K562 (cell line): ENCODE results near the gene CNN3. TPM values are rescaled to one million over a fixed set of nuclear protein-coding genes. Genes with fewer than 3 reads are reported as not detected.

ENCODE experiments used
- ATAC-seq: fragments of 200-7000 bp; cut with Tn5 transposase; 3 replicates; pipeline ENCODE4 v1.9.1; 2020; ENCODE audit warnings: moderate library complexity
- BruUV-seq: library from RNA; stranded (reverse); fragments of 400-500 nt; replicated peaks from 2 replicates; lab custom pipeline; 2021; lab: Mats Ljungman, UMichigan
- CTCF ChIA-PET: fragments of 300-600 bp; formaldehyde crosslinking; extraction: SDS; loops from one replicate; lab custom pipeline; 2021; ENCODE audit warnings: low intra/inter-chr PET ratio; lab: Yijun Ruan, JAX
- POLR2A ChIA-PET: fragments of 300-600, 350-650 bp; sonication (Branson Sonifier 250); formaldehyde crosslinking; extraction: SDS; loops from one replicate; lab custom pipeline; 2021; ENCODE audit warnings: antibody characterized with exemption, inconsistent platforms; lab: Yijun Ruan, JAX
- DNase-seq, 4 experiments: peaks; one replicate each; pipeline versions ENCODE4 v3.0.0 to v3.0.0-alpha.2; 2011 to 2018; ENCODE audit warnings: low spot score in 3 of 4, mixed read lengths in 3 of 4; ENCODE audit errors: extremely low read depth in 1 of 4
- FAIRE-seq: peaks from 2 replicates; lab custom pipeline; 2011; peaks lifted over from hg19 to GRCh38; lab: Jason Lieb, UNC
- H2AFZ ChIP-seq: 2 replicates; pipeline ENCODE4 v1.6.0; 2011; ENCODE audit warnings: low read depth, low read length, control low read depth, inconsistent platforms
- H3K27ac ChIP-seq: fragments of 200-600 bp; 3 replicates; pipeline ENCODE4 v1.8.0; 2011; ENCODE audit warnings: low read depth, mild to moderate bottlenecking, control low read depth, inconsistent platforms, low read length, moderate library complexity, mixed read lengths; ENCODE audit errors: extremely low read depth
- H3K27me3 ChIP-seq, 2 experiments: fragments of 300-600 bp in 1 of 2; 2 replicates in 1 of 2; 3 replicates in 1 of 2; pipeline versions ENCODE4 v1.6.0 to v1.8.0; 2011; ENCODE audit warnings: inconsistent platforms in 2 of 2, low read length in 2 of 2, mild to moderate bottlenecking in 1 of 2, mixed read lengths in 1 of 2, moderate library complexity in 1 of 2; ENCODE audit not compliant: control insufficient read depth in 2 of 2, insufficient read depth in 2 of 2
- H3K36me3 ChIP-seq: fragments of 300-600 bp; 3 replicates; pipeline ENCODE4 v1.8.0; 2011; ENCODE audit warnings: mild to moderate bottlenecking, low read length, inconsistent platforms; ENCODE audit not compliant: control insufficient read depth, insufficient read depth
- H3K4me1 ChIP-seq, 2 experiments: fragments of 200-600 bp in 1 of 2; replicated peaks in 1 of 2; 2 replicates in 1 of 2; 3 replicates in 1 of 2; pipeline versions ENCODE4 v1.5.1 to v1.8.0; 2011; ENCODE audit warnings: inconsistent platforms in 2 of 2, low read length in 2 of 2, mild to moderate bottlenecking in 1 of 2, mixed read lengths in 1 of 2, moderate library complexity in 1 of 2; ENCODE audit not compliant: control insufficient read depth in 2 of 2, insufficient read depth in 2 of 2
- H3K4me2 ChIP-seq: 2 replicates; pipeline ENCODE4 v1.6.1; 2011; ENCODE audit warnings: low read length, control low read depth, inconsistent platforms, mixed read lengths; ENCODE audit not compliant: insufficient read depth
- H3K4me3 ChIP-seq: fragments of 200-600 bp; sonication (generic), shearing (Covaris generic); 2 replicates; pipeline ENCODE4 v1.5.1; 2016; ENCODE audit warnings: control low read depth, inconsistent platforms
- H3K79me2 ChIP-seq: fragments of 200-600 bp; 3 replicates; pipeline ENCODE4 v1.8.0; 2011; ENCODE audit warnings: low read length, inconsistent platforms; ENCODE audit not compliant: control insufficient read depth, insufficient read depth
- H3K9ac ChIP-seq, 2 experiments: 2 replicates each; pipeline versions ENCODE4 v1.6.0 to v1.6.1; 2011; ENCODE audit warnings: low read depth in 2 of 2, low read length in 2 of 2, control low read depth in 1 of 2, inconsistent platforms in 1 of 2, mild to moderate bottlenecking in 1 of 2, mixed read lengths in 1 of 2; ENCODE audit not compliant: insufficient read depth in 1 of 2
- H3K9me1 ChIP-seq: one replicate; pipeline ENCODE4 v1.6.0; 2011; ENCODE audit warnings: inconsistent platforms, mild to moderate bottlenecking, low read length, moderate library complexity; ENCODE audit not compliant: control insufficient read depth, insufficient read depth
- H3K9me3 ChIP-seq: replicated peaks from 2 replicates; pipeline ENCODE4 v1.5.1; 2011; ENCODE audit warnings: low read depth, low read length, inconsistent platforms; ENCODE audit not compliant: control insufficient read depth, insufficient read depth
- H4K20me1 ChIP-seq: replicated peaks from 2 replicates; pipeline ENCODE4 v1.6.1; 2011; ENCODE audit warnings: low read length, inconsistent platforms, mixed read lengths; ENCODE audit not compliant: control insufficient read depth, insufficient read depth
- C11orf30 ChIP-seq: fragments of 450-650 bp; IDR thresholded peaks from 2 replicates; pipeline ENCODE4 v1.6.1; 2016; ENCODE audit warnings: low read depth, mild to moderate bottlenecking
- DACH1 ChIP-seq: fragments of 450-650 bp; IDR thresholded peaks from 2 replicates; pipeline ENCODE4 v1.6.1; 2018; ENCODE audit not compliant: partially characterized antibody
- GABPA ChIP-seq: fragments of 200-800 bp; sonication (Bioruptor generic); conservative IDR thresholded peaks from 2 replicates; pipeline ENCODE4 v1.6.1; 2016; ENCODE audit warnings: low read depth, missing genetic modification characterization, missing compliant biosample characterization
- TCF7L2 ChIP-seq: fragments of 150-350 bp; IDR thresholded peaks from 2 replicates; pipeline ENCODE4 v1.6.1; 2016; ENCODE audit warnings: low read depth, mild to moderate bottlenecking, low read length, moderate library complexity
- ZNF507 ChIP-seq: conservative IDR thresholded peaks from 2 replicates; pipeline ENCODE4 v1.6.1; 2017; ENCODE audit warnings: missing genetic modification characterization, missing compliant biosample characterization
- WGBS: fragments of 100-300 bp; shearing (Covaris generic); methylation state at CpG from one replicate; pipeline ENCODE4 v1.1.6; 2016; ENCODE audit warnings: low coverage, mixed read lengths; ENCODE audit not compliant: insufficient coverage; ENCODE audit errors: missing lambda C conversion rate; 5-methylcytosine and 5-hydroxymethylcytosine counted together
- in situ Hi-C: fragments of 300-500 bp; cut with MboI; formaldehyde crosslinking; loops from 4 replicates; pipeline ENCODE4 v1.15.0; 2018; ENCODE audit warnings: inconsistent platforms, mixed read lengths
- intact Hi-C: fragments of 100-400 bp; cut with micrococcal nuclease; formaldehyde crosslinking; loops from 2 replicates; pipeline ENCODE4 v1.14.2; 2022
- polyA plus RNA-seq, 8 experiments: library from polyadenylated mRNA; depleted of rRNA in 4 of 8; stranded (reverse) in 5 of 8; unstranded in 3 of 8; fragments of >200 nt; fragmentation: Nextera tagmentation in 2 of 8; fragmentation: Illumina TruSeq in 1 of 8; extraction: Ambion mirVana in 2 of 8; extraction: Trizol in 1 of 8; gene quantifications; 2 replicates each; pipeline versions ENCODE4 v1.2.1 to v1.2.3, GENCODE V29; 2011 to 2014; ENCODE audit warnings: inconsistent platforms in 1 of 8, missing spikeins in 1 of 8
- total RNA-seq, 7 experiments: library from RNA; depleted of rRNA in 6 of 7; stranded (reverse); fragments of >200 nt in 6 of 7; fragmentation: Illumina TruSeq in 2 of 7; extraction: Trizol in 2 of 7; gene quantifications; 2 replicates each; pipeline versions ENCODE4 v1.2.1 to v1.2.3, GENCODE V29; 2011 to 2021; ENCODE audit warnings: low replicate concordance in 1 of 7
- TF ChIP-seq, protein P1 (sequence below), 2 experiments: fragments of 450-650 bp in 1 of 2; sonication (generic) in 1 of 2; formaldehyde crosslinking in 1 of 2; IDR thresholded peaks in 1 of 2; conservative IDR thresholded peaks in 1 of 2; 2 replicates each; pipeline versions ENCODE4 v1.6.1 to v1.8.1; 2016 to 2023; ENCODE audit warnings: mild to moderate bottlenecking in 2 of 2, moderate library complexity in 2 of 2, inconsistent platforms in 1 of 2, missing genetic modification reagents in 1 of 2
- TF ChIP-seq, protein P2 (sequence below): sonication (generic); formaldehyde crosslinking; IDR thresholded peaks from 2 replicates; pipeline ENCODE4 v1.8.0; 2023; ENCODE audit warnings: mild to moderate bottlenecking, missing genetic modification reagents
- TF ChIP-seq, protein P3 (sequence below): fragments of 450-650 bp; IDR thresholded peaks from one replicate; pipeline ENCODE4 v1.6.1; 2018; ENCODE audit warnings: mild to moderate bottlenecking, moderate library complexity; ENCODE audit not compliant: partially characterized antibody
- TF ChIP-seq, protein P4 (sequence below): sonication (generic); formaldehyde crosslinking; IDR thresholded peaks from 2 replicates; pipeline ENCODE4 v1.8.0; 2022; ENCODE audit warnings: mild to moderate bottlenecking, missing genetic modification reagents

Gene CNN3
- total and polyA plus RNA-seq, 9 of the 15 experiments (the other 6 are each of a cell fraction or from before 2014, with no cell fraction given) = 0.06 to 0.62 (median 0.18) TPM; not detected in 4

DNA sequence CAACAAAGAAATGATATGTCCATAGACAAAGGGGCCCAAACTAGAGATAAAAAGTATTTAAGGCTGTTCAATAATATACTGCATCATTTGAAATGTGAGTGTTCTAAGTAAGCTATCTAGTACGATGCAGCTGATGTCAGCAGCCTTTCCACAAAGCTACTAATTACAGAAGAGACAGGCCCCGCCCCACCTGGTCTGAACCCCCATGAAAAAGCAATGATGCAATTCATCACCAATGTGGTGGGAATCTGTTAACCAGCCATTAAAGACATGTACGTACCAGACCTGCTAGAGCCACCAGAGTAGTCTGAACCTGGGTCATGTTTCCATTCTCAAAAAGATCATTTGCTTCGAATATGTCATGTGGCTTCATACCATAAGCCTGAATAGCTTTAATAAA, 25.1 kb downstream of the CNN3 start (continued):
- TF ChIP-seq, protein P1, sequence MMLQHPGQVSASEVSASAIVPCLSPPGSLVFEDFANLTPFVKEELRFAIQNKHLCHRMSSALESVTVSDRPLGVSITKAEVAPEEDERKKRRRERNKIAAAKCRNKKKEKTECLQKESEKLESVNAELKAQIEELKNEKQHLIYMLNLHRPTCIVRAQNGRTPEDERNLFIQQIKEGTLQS (IDR thresholded peaks at IDR 0.05) = peak; percentile 83
- TF ChIP-seq, protein P1 (CRISPR knock-in tag; conservative IDR thresholded peaks at IDR 0.05) = no peak

DNA sequence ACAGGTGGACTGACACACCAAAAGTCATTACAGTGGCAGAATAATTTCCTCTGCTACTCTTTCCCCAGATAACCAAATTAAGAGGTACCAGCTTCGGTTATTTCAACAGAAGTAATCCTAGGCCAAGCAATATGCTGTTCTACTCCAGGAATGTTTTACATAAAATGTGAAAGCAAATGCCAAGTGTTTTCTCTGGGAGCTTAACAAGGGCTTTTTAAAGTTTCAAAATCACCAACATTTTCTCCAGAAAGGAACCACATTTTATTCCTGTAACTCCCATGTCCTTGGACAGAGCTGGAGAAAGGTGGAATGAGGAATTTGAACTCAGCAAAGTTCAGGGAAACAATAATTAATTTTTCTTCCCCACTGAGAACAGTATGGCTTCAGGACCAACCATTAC, 27.2 kb downstream of the CNN3 start:
- FAIRE-seq (no peak), DNase-seq (no peak), ATAC-seq (no peak)
- Histone ChIP-seq H3K36me3 (no peaks in the 10 kb centered on the region), H2AFZ (no peak overlapping the region), H4K20me1 (no peaks in the 10 kb centered on the region), H3K4me1 (no peaks in the 10 kb centered on the region), H3K4me3 (no peak overlapping the region), H3K27ac (no peak overlapping the region), H3K9me1 (no peaks in the 10 kb centered on the region), H3K27me3 (peaks cover 5 to 8% of the 10 kb centered on the region in 2 experiments; a peak in 3 of 5 replicates), H3K79me2 (no peaks in the 10 kb centered on the region), H3K9ac (no peak overlapping the region), H3K4me2 (no peak overlapping the region), H3K9me3 (no peaks in the 10 kb centered on the region)
- POLR2A ChIA-PET = interaction anchor here (0.7 kb wide), 2 partner anchors 28 to 218 kb away, joined by 3 read pairs; partner anchors contain the start of gene TLCD4
- no TSS peak for BruUV-seq
- WGBS = 0% methylated on average over 1 of the region's 1 CpG
- in situ Hi-C loops (no loop called here), intact Hi-C loops (no loop called here)
- CTCF ChIA-PET = no interaction called here
- TF ChIP-seq, protein P2, sequence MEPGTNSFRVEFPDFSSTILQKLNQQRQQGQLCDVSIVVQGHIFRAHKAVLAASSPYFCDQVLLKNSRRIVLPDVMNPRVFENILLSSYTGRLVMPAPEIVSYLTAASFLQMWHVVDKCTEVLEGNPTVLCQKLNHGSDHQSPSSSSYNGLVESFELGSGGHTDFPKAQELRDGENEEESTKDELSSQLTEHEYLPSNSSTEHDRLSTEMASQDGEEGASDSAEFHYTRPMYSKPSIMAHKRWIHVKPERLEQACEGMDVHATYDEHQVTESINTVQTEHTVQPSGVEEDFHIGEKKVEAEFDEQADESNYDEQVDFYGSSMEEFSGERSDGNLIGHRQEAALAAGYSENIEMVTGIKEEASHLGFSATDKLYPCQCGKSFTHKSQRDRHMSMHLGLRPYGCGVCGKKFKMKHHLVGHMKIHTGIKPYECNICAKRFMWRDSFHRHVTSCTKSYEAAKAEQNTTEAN (CRISPR knock-in tag) = no peak
- TF ChIP-seq ZNF507 (tag) (no peak), C11orf30 (no peak), GABPA (tag) (no peak), DACH1 (no peak), TCF7L2 (no peak)
- TF ChIP-seq, protein P3, sequence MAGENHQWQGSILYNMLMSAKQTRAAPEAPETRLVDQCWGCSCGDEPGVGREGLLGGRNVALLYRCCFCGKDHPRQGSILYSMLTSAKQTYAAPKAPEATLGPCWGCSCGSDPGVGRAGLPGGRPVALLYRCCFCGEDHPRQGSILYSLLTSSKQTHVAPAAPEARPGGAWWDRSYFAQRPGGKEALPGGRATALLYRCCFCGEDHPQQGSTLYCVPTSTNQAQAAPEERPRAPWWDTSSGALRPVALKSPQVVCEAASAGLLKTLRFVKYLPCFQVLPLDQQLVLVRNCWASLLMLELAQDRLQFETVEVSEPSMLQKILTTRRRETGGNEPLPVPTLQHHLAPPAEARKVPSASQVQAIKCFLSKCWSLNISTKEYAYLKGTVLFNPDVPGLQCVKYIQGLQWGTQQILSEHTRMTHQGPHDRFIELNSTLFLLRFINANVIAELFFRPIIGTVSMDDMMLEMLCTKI = no peak
- TF ChIP-seq, protein P4, sequence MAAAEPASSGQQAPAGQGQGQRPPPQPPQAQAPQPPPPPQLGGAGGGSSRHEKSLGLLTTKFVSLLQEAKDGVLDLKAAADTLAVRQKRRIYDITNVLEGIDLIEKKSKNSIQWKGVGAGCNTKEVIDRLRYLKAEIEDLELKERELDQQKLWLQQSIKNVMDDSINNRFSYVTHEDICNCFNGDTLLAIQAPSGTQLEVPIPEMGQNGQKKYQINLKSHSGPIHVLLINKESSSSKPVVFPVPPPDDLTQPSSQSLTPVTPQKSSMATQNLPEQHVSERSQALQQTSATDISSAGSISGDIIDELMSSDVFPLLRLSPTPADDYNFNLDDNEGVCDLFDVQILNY (CRISPR knock-in tag) = no peak
